Calu3 (cell line): ENCODE data around the gene FNDC10. TPM values are rescaled to one million over a fixed set of nuclear protein-coding genes. Genes with fewer than 3 reads are reported as not detected.

ENCODE experiments used
- BruUV-seq: library from RNA; stranded (reverse); fragments of 400-500 nt; replicated peaks from 2 replicates; lab custom pipeline; 2021; lab: Mats Ljungman, UMichigan
- CTCF ChIA-PET: fragments of 300-600 bp; sonication (Branson Sonifier 250); formaldehyde crosslinking; loops from one replicate; lab custom pipeline; 2022; ENCODE audit warnings: antibody characterized with exemption; lab: Charles Lee
- DNase-seq: peaks from one replicate; pipeline ENCODE4 v3.0.0; 2022
- H3K27ac Mint-ChIP-seq: one replicate; pipeline ENCODE4 v1.8.0; 2022; ENCODE audit warnings: mixed read lengths; ENCODE audit not compliant: unreplicated experiment
- H3K27me3 Mint-ChIP-seq: one replicate; pipeline ENCODE4 v1.8.0; 2022; ENCODE audit warnings: mixed read lengths; ENCODE audit not compliant: unreplicated experiment
- H3K36me3 Mint-ChIP-seq: one replicate; pipeline ENCODE4 v1.8.0; 2022; ENCODE audit warnings: mild to moderate bottlenecking, moderate library complexity, mixed read lengths; ENCODE audit not compliant: insufficient read depth, unreplicated experiment
- H3K4me1 Mint-ChIP-seq: one replicate; pipeline ENCODE4 v1.8.0; 2022; ENCODE audit warnings: mild to moderate bottlenecking, low read depth, mixed read lengths; ENCODE audit not compliant: unreplicated experiment
- H3K4me3 Mint-ChIP-seq: one replicate; pipeline ENCODE4 v1.8.0; 2022; ENCODE audit warnings: mild to moderate bottlenecking, low read depth, moderate library complexity, mixed read lengths; ENCODE audit not compliant: unreplicated experiment
- H3K9me3 Mint-ChIP-seq: one replicate; pipeline ENCODE4 v1.8.0; 2022; ENCODE audit warnings: low read depth, mixed read lengths; ENCODE audit not compliant: unreplicated experiment
- intact Hi-C: fragments of 100-400 bp; cut with micrococcal nuclease; formaldehyde crosslinking; loops from one replicate; pipeline ENCODE4 v1.10.0; 2022; ENCODE audit not compliant: unreplicated experiment
- total RNA-seq: library from RNA; stranded (reverse); gene quantifications from 2 replicates; pipeline ENCODE4 v1.2.3, GENCODE V29; 2022
- TF ChIP-seq, protein P1 (sequence below): fragments of 200-600 bp; IDR thresholded peaks from one replicate; pipeline ENCODE4 v1.8.0; 2022; ENCODE audit warnings: antibody characterized with exemption; ENCODE audit not compliant: unreplicated experiment

The FNDC10 gene
- total RNA-seq, 1 experiment from 2014 or later: 3.5 TPM

DNA sequence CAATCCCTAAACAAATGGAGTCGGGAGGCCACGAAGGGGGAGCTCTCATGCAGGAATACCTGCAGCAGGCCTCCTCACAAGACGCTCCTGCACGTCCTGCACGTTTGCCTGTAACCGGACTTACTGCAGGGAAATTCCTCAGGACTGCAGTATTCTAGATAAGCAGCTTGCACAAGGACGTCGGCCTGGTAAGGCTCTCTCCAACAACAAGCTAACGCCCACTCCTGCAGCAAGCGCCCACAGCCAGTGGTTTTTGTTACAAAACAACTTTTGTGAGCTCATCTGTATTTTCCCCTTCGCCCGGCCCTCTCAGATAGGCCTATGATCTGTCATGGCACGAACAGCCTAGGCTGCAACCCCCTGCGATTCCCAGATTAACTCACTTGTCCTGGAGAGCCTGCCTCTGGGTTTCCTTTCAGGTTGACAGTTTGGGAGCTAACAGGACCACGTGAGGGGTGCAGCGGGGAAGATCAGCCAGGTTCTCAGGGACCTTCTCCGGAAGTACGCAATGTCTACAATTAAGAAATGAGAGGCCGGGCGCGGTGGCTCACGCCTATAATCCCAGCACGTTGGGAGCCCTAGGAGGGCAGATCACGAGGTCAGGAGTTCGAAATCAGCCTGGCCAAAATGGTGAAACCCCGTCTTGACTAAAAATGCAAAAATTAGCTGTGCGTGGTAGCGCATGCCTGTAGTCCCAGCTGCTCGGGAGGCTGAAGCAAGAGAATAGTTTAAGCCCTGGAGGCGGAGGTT lies 14.4 kb upstream of the FNDC10 start:
- no peak for DNase-seq
- Mint-ChIP-seq H3K4me1 (peaks cover 16% of the 10 kb centered on the region), H3K36me3 (peaks cover 27% of the 10 kb centered on the region), H3K27me3 (peaks cover 13% of the 10 kb centered on the region), H3K27ac (peak overlapping the region; percentile 81), H3K4me3 (peak overlapping the region; percentile 87), H3K9me3 (no peaks in the 10 kb centered on the region)
- TSS peak; percentile 71 for BruUV-seq
- CTCF ChIA-PET: interaction anchor here (0.7 kb wide), 1 partner anchor 292 kb away, joined by 3 read pairs; no protein-coding TSS in a partner anchor
- TF ChIP-seq, protein P1, sequence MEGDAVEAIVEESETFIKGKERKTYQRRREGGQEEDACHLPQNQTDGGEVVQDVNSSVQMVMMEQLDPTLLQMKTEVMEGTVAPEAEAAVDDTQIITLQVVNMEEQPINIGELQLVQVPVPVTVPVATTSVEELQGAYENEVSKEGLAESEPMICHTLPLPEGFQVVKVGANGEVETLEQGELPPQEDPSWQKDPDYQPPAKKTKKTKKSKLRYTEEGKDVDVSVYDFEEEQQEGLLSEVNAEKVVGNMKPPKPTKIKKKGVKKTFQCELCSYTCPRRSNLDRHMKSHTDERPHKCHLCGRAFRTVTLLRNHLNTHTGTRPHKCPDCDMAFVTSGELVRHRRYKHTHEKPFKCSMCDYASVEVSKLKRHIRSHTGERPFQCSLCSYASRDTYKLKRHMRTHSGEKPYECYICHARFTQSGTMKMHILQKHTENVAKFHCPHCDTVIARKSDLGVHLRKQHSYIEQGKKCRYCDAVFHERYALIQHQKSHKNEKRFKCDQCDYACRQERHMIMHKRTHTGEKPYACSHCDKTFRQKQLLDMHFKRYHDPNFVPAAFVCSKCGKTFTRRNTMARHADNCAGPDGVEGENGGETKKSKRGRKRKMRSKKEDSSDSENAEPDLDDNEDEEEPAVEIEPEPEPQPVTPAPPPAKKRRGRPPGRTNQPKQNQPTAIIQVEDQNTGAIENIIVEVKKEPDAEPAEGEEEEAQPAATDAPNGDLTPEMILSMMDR: no peak
- intact Hi-C loops: no loop called here

DNA sequence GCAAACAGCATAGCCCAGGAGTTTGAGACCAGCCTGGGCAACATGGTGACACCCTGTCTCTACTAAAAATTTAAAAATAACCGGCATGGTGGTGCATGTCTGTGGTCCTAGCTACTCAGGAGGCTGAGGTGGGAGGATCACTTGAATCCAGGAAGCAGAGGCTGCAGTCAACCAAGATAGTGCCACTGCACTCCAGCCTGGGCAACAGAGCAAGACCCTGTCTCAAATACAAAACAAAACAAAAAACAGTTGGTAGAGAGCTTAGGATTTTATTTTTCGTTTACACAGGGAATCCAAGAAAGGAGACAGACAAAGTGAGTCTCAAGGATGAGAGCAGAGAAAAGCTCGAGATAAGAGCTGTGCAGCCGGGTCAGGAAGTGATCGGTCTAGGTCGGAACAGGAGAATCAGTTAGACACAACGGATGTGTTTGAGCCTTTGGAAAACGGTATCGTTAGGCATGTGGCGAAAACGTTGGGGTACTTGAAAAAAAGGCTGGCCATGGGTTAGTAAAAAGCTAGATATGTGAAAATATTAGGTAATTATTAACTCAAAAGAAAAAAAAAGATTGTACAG lies 13.7 kb upstream of the FNDC10 start:
- Mint-ChIP-seq H3K9me3 (no peaks in the 10 kb centered on the region), H3K4me1 (peaks cover 16% of the 10 kb centered on the region), H3K27me3 (peaks cover 13% of the 10 kb centered on the region), H3K36me3 (peaks cover 27% of the 10 kb centered on the region), H3K4me3 (peak overlapping the region; percentile 87), H3K27ac (no peak overlapping the region)
- TF ChIP-seq, protein P1: no peak
- intact Hi-C loops: no loop called here
- BruUV-seq: no TSS peak
- DNase-seq: no peak
- CTCF ChIA-PET: interaction anchor here (0.7 kb wide), 1 partner anchor 293 kb away, joined by 3 read pairs; no protein-coding TSS in a partner anchor

DNA sequence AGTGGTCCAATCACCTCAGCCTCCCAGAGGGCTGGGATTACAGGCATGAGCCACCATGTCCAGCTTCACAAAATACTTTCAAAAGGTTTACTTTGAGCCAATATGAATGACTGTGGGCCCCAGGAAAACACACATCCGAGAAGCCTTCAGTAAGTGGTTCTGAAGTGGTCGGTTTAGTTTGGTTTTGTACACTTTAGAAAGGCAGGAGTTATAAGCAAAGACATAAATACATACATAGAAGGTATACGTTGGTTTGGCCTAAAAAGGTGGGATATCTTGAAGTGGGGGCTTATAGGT lies 12.1 kb upstream of the FNDC10 start:
- DNase-seq: no peak
- BruUV-seq: no TSS peak
- H3K27ac Mint-ChIP-seq: no peak overlapping the region
- TF ChIP-seq, protein P1: no peak
- no peak overlapping the region for H3K4me3 Mint-ChIP-seq
- peaks cover 27% of the 10 kb centered on the region for H3K36me3 Mint-ChIP-seq
- H3K4me1 Mint-ChIP-seq: peaks cover 16% of the 10 kb centered on the region
- intact Hi-C loops: no loop called here
- CTCF ChIA-PET: no interaction called here
- no peaks in the 10 kb centered on the region for H3K9me3 Mint-ChIP-seq
- peaks cover 13% of the 10 kb centered on the region for H3K27me3 Mint-ChIP-seq

DNA sequence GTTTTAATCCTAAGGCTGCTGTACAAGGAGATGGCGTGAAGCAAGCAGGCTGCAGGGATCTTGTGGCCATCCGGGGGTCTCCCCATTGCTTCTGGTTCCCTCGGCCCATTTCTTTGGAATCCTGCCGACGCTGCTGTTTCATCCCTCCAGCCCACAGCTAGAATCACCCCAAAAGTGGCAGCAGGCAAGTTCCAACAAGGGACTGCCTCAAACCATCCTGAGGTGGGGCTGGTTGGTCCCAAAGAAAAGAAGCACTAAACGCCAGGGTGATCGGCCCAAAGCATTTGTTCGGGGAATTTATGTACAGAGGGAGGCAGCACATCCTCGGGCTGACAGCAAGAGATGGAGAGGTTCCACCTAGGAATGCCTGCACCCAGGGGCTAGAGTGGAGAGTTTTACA lies 10.9 kb upstream of the FNDC10 start:
- peaks cover 13% of the 10 kb centered on the region for H3K27me3 Mint-ChIP-seq
- no peaks in the 10 kb centered on the region for H3K9me3 Mint-ChIP-seq
- no TSS peak for BruUV-seq
- TF ChIP-seq, protein P1: no peak
- intact Hi-C loops: no loop called here
- H3K4me3 Mint-ChIP-seq: no peak overlapping the region
- H3K36me3 Mint-ChIP-seq: peaks cover 18% of the 10 kb centered on the region
- no peak for DNase-seq
- CTCF ChIA-PET: no interaction called here
- peaks cover 16% of the 10 kb centered on the region for H3K4me1 Mint-ChIP-seq
- no peak overlapping the region for H3K27ac Mint-ChIP-seq
